Skeletal muscle cell (primary cell): ENCODE data around the gene GABBR2.
A peak's percentile ranks its signal among the peaks of the same experiment; 100 is the strongest.

Experiments used
- DNase-seq: peaks from one replicate; pipeline ENCODE4 v3.0.0-alpha.2; 2010; ENCODE audit warnings: low read depth
- H3K4me3 ChIP-seq: 2 replicates; pipeline ENCODE4 v1.5.1; 2011; ENCODE audit warnings: low read depth, mild to moderate bottlenecking, control low read depth, low read length, moderate library complexity

GABBR2 gene

GRCh38 chr9:98372077-98372836, 336.5 kb downstream of the GABBR2 start:
- H3K4me3 ChIP-seq, result no peak overlapping the region
- no peak for DNase-seq

- DNase-seq, result no peak
- H3K4me3 ChIP-seq, result no peak overlapping the region
Measured at GRCh38 chr9:98370976-98371315, 337.8 kb downstream of the GABBR2 start.

GRCh38 chr9:98370300-98370975, 338.3 kb downstream of the GABBR2 start:
- no peak overlapping the region for H3K4me3 ChIP-seq
- no peak for DNase-seq

- H3K4me3 ChIP-seq, result no peak overlapping the region
- DNase-seq, result no peak
Measured at GRCh38 chr9:98369896-98370295, 338.8 kb downstream of the GABBR2 start.

GRCh38 chr9:98369471-98369870, 339.3 kb downstream of the GABBR2 start:
- DNase-seq, result no peak
- no peak overlapping the region for H3K4me3 ChIP-seq

- H3K4me3 ChIP-seq, result no peak overlapping the region
Measured at GRCh38 chr9:98369066-98369425, 339.7 kb downstream of the GABBR2 start.

GRCh38 chr9:98368366-98369065, 340.2 kb downstream of the GABBR2 start:
- no peak overlapping the region for H3K4me3 ChIP-seq
- no peak for DNase-seq

More at GRCh38 chr9:98369066-98369425, 339.7 kb downstream of the GABBR2 start:
- DNase-seq, result no peak

GRCh38 chr9:98367923-98368322, 340.8 kb downstream of the GABBR2 start:
- no peak for DNase-seq
- no peak overlapping the region for H3K4me3 ChIP-seq

- H3K4me3 ChIP-seq, result no peak overlapping the region
- DNase-seq, result no peak
Measured at GRCh38 chr9:98367371-98367900, 341.3 kb downstream of the GABBR2 start.

GRCh38 chr9:98365781-98366180, 343.0 kb downstream of the GABBR2 start:
- DNase-seq, result no peak
- H3K4me3 ChIP-seq, result no peak overlapping the region

GRCh38 chr9:98365227-98365669, 343.5 kb downstream of the GABBR2 start:
- no peak for DNase-seq
- H3K4me3 ChIP-seq, result no peak overlapping the region

- H3K4me3 ChIP-seq, result no peak overlapping the region
- DNase-seq, result no peak
Measured at GRCh38 chr9:98364086-98364485, 344.6 kb downstream of the GABBR2 start.

GRCh38 chr9:98363644-98364043, 345.1 kb downstream of the GABBR2 start:
- no peak overlapping the region for H3K4me3 ChIP-seq
- DNase-seq, result no peak

- no peak for DNase-seq
- H3K4me3 ChIP-seq, result no peak overlapping the region
Measured at GRCh38 chr9:98362624-98363252, 346.0 kb downstream of the GABBR2 start.

GRCh38 chr9:98361645-98362044, 347.1 kb downstream of the GABBR2 start:
- no peak overlapping the region for H3K4me3 ChIP-seq
- DNase-seq, result no peak

- no peak overlapping the region for H3K4me3 ChIP-seq
- DNase-seq, result no peak
Measured at GRCh38 chr9:98360176-98360708, 348.5 kb downstream of the GABBR2 start.

- no peak overlapping the region for H3K4me3 ChIP-seq
- no peak for DNase-seq
Measured at GRCh38 chr9:98359569-98359968, 349.2 kb downstream of the GABBR2 start.

GRCh38 chr9:98357921-98358535, 350.7 kb downstream of the GABBR2 start:
- no peak overlapping the region for H3K4me3 ChIP-seq
- peak; percentile 48 for DNase-seq
